Measurements from ENCODE around the gene GRHL1.

Gene GRHL1

GRCh38 chr2:10047616-10048500, 96.4 kb downstream of the GRHL1 start:
- no peak for DNase-seq

GRCh38 chr2:10048501-10049171, 97.1 kb downstream of the GRHL1 start:
- DNase-seq = peak; percentile 38
